ENCODE results near the gene ZNF705A. TPM values are rescaled to one million over a fixed set of nuclear protein-coding genes. Genes with fewer than 3 reads are reported as not detected.
"Not testable (repeated sequence)": the region's sequence is repeated elsewhere in the genome, so short reads cannot be mapped to it uniquely, and the experiment has no call there.

Gene ZNF705A
- total RNA-seq, 1 donor from 2014 or later, result not detected

GRCh38 chr12:8123124-8123912, 33.5 kb upstream of the ZNF705A start, which contains the start of gene CLEC4A:
Gene CLEC4A, plus strand, starts transcription at chr12:8123617. Its CDS starts 262 bp downstream, at chr12:8123879.
- Histone ChIP-seq H3K79me2 (ENCODE audit: low read depth) (no peaks in the 10 kb centered on the region), H3K4me2 (no peak within 1 kb of the TSS), H4K20me1 (ENCODE audit: low read depth) (no peaks in the 10 kb centered on the region), H3K4me3 (no peak within 1 kb of the TSS), H3K36me3 (no peaks in the 10 kb centered on the region), H3K27ac (no peak within 1 kb of the TSS), H2AFZ (replicated peaks) (no peak within 1 kb of the TSS), H3K4me1 (no peaks in the 10 kb centered on the region), H3K27me3 (no peaks in the 10 kb centered on the region), H3K9me3 (ENCODE audit: low read depth) (no peaks in the 10 kb centered on the region), H3F3A (ENCODE audit: low read depth) (no peaks in the 10 kb centered on the region), H3K9ac (no peak within 1 kb of the TSS)
- H3K4me3 Mint-ChIP-seq, result no peak within 1 kb of the TSS
- no peaks in the 10 kb centered on the region for H3K9me3 Mint-ChIP-seq
- H3K36me3 Mint-ChIP-seq, result no peaks in the 10 kb centered on the region
- no peaks in the 10 kb centered on the region for H3K4me1 Mint-ChIP-seq
- TF ChIP-seq EZH2phosphoT487 (IDR thresholded peaks at IDR 0.05) (no peak), EZH2 (IDR thresholded peaks at IDR 0.05) (no peak)
- TF ChIP-seq, protein P1, sequence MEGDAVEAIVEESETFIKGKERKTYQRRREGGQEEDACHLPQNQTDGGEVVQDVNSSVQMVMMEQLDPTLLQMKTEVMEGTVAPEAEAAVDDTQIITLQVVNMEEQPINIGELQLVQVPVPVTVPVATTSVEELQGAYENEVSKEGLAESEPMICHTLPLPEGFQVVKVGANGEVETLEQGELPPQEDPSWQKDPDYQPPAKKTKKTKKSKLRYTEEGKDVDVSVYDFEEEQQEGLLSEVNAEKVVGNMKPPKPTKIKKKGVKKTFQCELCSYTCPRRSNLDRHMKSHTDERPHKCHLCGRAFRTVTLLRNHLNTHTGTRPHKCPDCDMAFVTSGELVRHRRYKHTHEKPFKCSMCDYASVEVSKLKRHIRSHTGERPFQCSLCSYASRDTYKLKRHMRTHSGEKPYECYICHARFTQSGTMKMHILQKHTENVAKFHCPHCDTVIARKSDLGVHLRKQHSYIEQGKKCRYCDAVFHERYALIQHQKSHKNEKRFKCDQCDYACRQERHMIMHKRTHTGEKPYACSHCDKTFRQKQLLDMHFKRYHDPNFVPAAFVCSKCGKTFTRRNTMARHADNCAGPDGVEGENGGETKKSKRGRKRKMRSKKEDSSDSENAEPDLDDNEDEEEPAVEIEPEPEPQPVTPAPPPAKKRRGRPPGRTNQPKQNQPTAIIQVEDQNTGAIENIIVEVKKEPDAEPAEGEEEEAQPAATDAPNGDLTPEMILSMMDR (IDR thresholded peaks at IDR 0.05), result no peak
- DNase-seq (ENCODE audit: low spot score), result no peak
- no peaks in the 10 kb centered on the region for H3K27me3 Mint-ChIP-seq (ENCODE audit: insufficient read depth, low read depth)
- no peak within 1 kb of the TSS for H3K27ac Mint-ChIP-seq

GRCh38 chr12:8127138-8127537, 29.7 kb upstream of the ZNF705A start:
- no peaks in the 10 kb centered on the region for H3K27me3 ChIP-seq
- Mint-ChIP-seq H3K36me3 (no peaks in the 10 kb centered on the region), H3K27me3 (ENCODE audit: insufficient read depth, low read depth) (no peaks in the 10 kb centered on the region), H3K4me3 (no peak overlapping the region), H3K9me3 (no peaks in the 10 kb centered on the region), H3K4me1 (no peaks in the 10 kb centered on the region), H3K27ac (no peak overlapping the region)
- TF ChIP-seq, protein P1 (IDR thresholded peaks at IDR 0.05), result no peak
- TF ChIP-seq EZH2phosphoT487 (IDR thresholded peaks at IDR 0.05), result no peak
- no peak for TF ChIP-seq EZH2 (IDR thresholded peaks at IDR 0.05)
- H3K9ac ChIP-seq, result no peak overlapping the region
- H3K4me3 ChIP-seq, result no peak overlapping the region
- no peak overlapping the region for H3K4me2 ChIP-seq
- no peaks in the 10 kb centered on the region for H3F3A ChIP-seq (ENCODE audit: low read depth)
- H3K79me2 ChIP-seq (ENCODE audit: low read depth), result no peaks in the 10 kb centered on the region
- H4K20me1 ChIP-seq (ENCODE audit: low read depth), result no peaks in the 10 kb centered on the region
- no peak overlapping the region for H2AFZ ChIP-seq (replicated peaks)
- no peak overlapping the region for H3K27ac ChIP-seq
- DNase-seq (ENCODE audit: low spot score), result no peak
- no peaks in the 10 kb centered on the region for H3K9me3 ChIP-seq (ENCODE audit: low read depth)
- H3K36me3 ChIP-seq, result no peaks in the 10 kb centered on the region
- no peaks in the 10 kb centered on the region for H3K4me1 ChIP-seq

DNA sequence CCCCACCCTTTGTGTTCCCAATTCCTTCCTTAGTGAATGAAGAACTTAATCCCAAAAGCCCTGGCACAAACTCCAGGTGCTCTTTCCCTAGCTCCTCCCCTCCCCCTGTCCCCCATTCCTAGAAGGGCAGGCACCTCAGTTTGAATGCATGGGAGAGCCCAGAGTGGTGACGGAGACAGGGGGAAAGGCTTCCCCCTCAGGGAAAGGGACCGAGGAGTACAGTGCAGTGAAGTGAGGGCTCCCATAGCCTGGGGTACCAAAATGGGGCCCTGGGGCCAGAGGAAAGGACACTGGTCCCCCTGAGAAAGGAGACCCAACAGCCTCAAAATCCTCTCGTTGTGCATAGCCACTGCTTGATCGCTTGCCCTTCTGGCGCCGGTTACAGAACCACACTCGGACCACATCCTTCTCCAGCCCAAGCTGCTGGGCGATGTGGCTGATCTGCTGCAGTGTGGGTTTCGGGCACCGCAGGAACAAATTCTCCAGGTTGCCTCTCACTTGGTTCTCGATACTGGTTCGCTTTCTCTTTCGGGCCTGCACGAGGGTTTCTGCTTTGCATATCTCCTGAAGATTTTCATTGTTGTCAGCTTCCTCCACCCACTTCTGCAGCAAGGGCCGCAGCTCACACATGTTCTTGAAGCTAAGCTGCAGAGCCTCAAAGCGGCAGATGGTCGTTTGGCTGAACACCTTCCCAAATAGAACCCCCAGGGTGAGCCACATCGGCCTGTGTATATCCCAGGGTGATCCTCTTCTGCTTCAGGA, 23.0 kb upstream of the ZNF705A start:
- not testable (repeated sequence) for H3K27me3 Mint-ChIP-seq (ENCODE audit: insufficient read depth, low read depth); H2AFZ ChIP-seq (replicated peaks); H3K36me3 ChIP-seq; H3K36me3 Mint-ChIP-seq; H3K4me2 ChIP-seq; H3K4me3 Mint-ChIP-seq; H3K9me3 ChIP-seq (ENCODE audit: low read depth); H3K4me1 Mint-ChIP-seq; H3K27ac Mint-ChIP-seq; H3F3A ChIP-seq (ENCODE audit: low read depth); H3K27me3 ChIP-seq; DNase-seq (ENCODE audit: low spot score); H3K9me3 Mint-ChIP-seq; H3K4me1 ChIP-seq; H3K9ac ChIP-seq; H3K27ac ChIP-seq; H3K4me3 ChIP-seq; H3K79me2 ChIP-seq (ENCODE audit: low read depth); H4K20me1 ChIP-seq (ENCODE audit: low read depth)

DNA sequence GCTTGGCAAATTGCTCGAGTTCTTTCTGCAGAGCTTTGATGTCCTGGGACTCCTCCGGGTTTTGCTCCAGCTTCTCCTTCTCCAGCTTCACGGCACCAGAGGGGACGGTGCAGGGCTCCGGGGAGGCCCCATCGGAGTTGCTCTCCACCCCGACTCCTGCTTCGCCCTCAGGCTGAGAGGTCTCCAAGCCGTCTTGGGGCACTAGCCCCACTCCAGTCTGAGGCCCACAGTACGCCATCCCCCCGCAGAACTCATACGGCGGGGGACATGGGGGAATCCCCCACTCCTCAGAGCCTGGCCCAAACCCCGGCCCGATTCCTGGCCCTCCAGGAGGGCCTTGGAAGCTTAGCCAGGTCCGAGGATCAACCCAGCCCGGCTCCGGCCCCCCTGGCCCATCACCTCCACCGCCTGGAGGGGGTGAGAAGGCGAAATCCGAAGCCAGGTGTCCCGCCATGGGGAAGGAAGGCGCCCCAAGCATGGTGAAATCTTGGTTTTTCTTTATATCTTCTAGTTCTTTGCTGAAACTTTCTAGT, 22.4 kb upstream of the ZNF705A start:
- not testable (repeated sequence) for H3K27me3 Mint-ChIP-seq (ENCODE audit: insufficient read depth, low read depth); H3K36me3 ChIP-seq; H3K4me3 ChIP-seq; H3F3A ChIP-seq (ENCODE audit: low read depth); H3K4me3 Mint-ChIP-seq; H3K36me3 Mint-ChIP-seq; H3K9me3 Mint-ChIP-seq; H3K79me2 ChIP-seq (ENCODE audit: low read depth); H3K4me1 ChIP-seq; H3K27ac ChIP-seq; H3K27ac Mint-ChIP-seq; DNase-seq (ENCODE audit: low spot score); H3K9ac ChIP-seq; H3K4me2 ChIP-seq; H3K4me1 Mint-ChIP-seq; H3K9me3 ChIP-seq (ENCODE audit: low read depth); H4K20me1 ChIP-seq (ENCODE audit: low read depth); H2AFZ ChIP-seq (replicated peaks); H3K27me3 ChIP-seq

DNA sequence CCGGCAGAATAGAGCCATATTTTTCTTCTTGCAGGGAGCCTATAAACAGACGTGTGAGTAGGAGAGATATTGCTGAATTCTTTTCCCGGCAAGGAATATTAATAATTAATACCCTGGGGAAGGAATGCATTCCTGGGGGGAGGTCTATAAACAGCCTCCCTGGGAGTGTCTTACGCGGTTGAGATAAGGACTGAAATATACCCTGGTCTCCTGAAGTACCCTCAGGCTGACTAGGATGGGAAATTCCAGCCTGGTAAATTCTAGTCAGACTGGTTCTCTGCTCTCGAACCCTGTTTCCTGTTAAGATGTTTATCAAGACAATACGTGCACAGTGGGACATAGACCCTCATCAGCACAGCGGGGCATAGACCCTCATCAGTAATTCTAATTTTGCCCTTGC, 15.2 kb upstream of the ZNF705A start:
- not testable (repeated sequence) for H3K9ac ChIP-seq; H3K27me3 Mint-ChIP-seq (ENCODE audit: insufficient read depth, low read depth); H3K27me3 ChIP-seq; H3K4me1 Mint-ChIP-seq; H3K27ac Mint-ChIP-seq; H3K9me3 ChIP-seq (ENCODE audit: low read depth); H3K79me2 ChIP-seq (ENCODE audit: low read depth); H3K36me3 Mint-ChIP-seq; H3K4me2 ChIP-seq; DNase-seq (ENCODE audit: low spot score); H4K20me1 ChIP-seq (ENCODE audit: low read depth); H3K27ac ChIP-seq; H2AFZ ChIP-seq (replicated peaks); H3F3A ChIP-seq (ENCODE audit: low read depth); H3K4me3 ChIP-seq; H3K36me3 ChIP-seq; H3K4me3 Mint-ChIP-seq
- H3K9me3 Mint-ChIP-seq, result peaks cover 14% of the 10 kb centered on the region
- peaks cover 11% of the 10 kb centered on the region for H3K4me1 ChIP-seq
